Measurements from ENCODE around the gene TGM2.

Gene TGM2

DNA sequence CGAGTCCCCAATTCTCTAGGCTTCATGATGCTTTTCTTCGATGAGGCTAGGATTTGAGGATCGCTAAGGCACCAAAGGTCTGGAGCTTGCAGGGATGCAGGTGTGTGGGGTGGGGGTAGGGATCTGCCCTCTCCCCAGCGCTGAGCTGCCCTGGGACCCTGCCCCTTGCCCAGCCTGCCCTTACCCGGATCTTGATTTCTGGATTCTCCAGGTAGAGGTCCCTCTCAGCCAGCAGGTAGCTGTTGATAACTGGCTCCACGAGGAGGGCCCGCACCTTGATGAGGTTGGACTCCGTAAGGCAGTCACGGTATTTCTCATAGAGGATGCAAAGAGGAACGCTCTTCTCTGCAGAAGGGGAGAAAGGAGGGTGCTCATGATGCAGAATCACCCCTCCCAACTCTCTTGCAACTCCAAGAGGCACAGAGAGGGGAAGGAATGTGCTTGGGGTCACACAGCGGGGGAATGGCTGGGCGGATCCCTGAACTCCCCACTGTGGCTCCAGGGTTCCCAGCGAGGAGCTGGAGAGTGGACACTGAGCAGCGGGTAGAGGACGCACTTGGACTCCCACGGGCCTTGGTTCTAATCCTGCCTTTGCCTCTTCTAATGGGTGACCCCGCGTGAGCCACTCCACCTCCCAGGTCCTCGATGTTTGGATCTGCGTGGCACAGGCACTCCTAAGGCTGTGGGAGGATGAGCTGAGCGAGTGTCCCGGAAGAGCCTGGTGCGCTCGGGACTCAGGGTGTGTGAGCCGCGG, 32.7 kb downstream of the TGM2 start:
- DNase-seq (ENCODE audit: low read depth) = no peak

DNA sequence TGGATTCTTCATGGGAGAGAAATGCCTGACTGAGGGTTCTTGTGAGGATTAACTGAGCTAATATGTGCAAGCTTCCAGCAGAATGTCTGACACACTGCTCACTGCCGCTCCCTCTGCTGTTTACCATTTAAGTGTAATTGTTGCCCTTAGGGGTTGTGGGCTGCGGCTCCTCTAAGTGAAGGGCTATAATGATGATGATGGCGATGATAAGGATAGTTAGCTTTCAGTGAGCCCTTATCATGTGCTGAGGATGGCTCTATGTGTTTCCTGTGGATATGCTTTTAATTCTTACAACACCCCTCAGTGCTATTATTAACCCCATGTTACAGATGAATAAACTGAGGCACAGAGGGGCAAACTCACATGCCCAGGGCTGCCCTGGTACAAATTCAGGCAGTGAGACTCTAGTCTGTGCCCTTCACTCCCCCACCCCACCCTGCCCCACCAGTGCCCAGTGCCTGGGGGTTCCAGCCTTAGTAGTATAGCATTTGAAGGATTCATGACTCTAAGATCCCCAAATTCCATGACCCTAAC, 33.4 kb downstream of the TGM2 start:
- no peak for DNase-seq (ENCODE audit: low read depth)

GRCh38 chr20:38130687-38131587, 34.1 kb downstream of the TGM2 start:
- no peak for DNase-seq (ENCODE audit: low read depth)

DNA sequence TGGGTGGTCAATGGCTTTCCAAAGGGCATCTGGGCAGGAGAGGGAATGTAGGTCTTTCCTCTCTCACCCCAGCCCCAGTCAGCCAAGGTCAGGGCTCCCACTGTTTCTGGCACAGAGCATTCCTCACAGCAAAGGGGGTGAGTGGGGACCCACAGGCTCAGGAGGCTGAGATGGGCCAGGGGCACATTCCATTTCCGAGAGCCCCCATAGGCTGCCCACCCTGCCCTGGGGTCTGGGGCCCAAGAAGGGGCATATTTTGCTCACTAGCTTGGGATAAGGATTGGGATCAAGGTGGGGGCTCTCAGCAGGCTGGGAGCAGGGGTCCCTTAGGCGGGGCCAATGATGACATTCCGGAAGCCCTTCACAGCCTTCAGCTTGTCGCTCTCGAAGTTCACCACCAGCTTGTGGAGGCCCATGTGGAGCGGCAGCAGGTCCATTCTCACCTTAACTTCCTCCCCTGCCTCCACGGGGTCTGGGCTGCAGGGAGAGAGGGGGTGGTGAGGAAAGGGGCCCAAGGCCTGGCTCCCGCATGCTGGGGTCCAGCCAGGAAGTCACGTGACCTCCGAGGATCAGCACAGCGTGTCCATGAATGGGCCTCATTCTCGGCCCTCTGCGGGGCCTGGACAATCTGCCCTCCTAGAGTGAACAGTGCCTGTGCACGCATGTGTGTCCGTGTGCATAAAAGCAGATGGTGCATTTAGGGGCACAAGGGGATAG, 35.0 kb downstream of the TGM2 start:
- DNase-seq (ENCODE audit: low read depth) = no peak

GRCh38 chr20:38129248-38129865, 35.7 kb downstream of the TGM2 start:
- DNase-seq (ENCODE audit: low read depth) = no peak

GRCh38 chr20:38128691-38129090, 36.4 kb downstream of the TGM2 start:
- DNase-seq (ENCODE audit: low read depth) = no peak

- DNase-seq (ENCODE audit: low read depth) = no peak
These were observed 37.0 kb downstream of the TGM2 start for GRCh38 chr20:38127920-38128528.

DNA sequence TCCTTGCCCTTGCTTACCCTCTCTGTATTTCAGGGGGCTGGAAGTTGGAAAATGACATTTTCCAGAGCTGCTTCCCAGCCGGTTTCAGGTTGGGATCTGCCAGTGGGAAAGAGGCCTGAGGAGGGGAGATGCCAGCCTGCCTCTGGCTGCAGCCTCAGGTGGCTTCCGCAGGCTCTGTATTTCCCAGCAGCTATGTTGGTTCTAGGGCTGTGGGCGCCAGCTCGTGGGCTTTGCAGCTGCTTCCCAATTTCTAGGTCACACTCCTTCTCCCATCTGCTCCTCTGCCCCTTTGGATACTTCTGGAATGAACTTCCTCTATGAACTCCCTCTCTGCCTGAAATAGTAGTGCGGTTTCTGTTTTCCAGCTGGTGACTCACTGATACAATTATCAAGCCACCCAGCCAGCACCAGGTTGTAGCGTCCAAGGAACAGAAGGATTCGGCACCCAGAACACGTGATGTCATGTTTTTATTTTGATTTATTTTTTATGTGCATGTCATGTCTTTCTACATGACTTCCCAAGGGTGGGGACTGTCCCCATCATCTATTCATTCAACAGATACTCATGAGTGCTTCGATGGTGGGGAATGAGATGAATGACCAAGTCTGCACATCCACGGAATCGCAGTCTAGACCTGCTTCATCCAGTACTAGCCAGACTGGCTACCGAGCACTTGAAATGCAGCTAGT, 38.0 kb downstream of the TGM2 start:
- DNase-seq (ENCODE audit: low read depth) = peak; percentile 27

DNA sequence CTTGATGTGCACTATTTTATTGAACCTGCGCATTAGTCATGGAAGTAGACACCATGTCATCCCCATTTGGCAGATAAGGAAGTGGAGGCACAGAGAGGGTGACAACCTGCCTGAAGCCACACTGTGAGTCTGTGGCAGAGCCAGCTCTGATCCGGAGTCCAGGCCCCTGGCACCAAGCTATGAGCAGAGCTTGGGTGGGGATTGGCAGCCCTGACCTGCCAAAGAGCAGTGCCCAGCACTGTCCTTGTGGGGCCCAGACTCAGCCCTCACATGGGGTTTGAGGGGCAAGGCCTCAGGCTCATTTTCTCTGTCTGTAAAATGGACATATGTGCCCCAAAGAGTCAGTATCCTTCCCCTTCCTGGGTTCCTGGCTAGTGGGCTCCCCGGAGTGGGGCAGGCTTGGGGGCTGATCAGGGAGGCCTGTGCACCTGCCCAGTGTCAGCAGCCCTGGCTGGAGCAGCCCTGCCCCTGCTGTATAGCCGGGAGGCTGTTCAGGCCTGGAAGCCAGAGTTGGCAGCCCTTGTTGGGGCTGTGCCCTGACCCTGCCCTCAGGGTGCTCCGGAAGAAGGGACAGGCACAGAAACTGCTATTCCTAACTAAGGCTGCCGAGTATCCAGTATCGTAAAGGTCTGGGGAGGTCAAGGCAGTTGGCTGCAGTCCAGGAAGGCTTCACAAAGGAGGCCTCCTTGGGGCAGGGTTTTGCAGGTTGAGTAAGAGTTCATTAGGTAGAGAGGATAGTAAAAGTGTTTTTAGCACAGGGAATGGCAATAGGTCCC, 38.7 kb downstream of the TGM2 start:
- no peak for DNase-seq (ENCODE audit: low read depth)

DNA sequence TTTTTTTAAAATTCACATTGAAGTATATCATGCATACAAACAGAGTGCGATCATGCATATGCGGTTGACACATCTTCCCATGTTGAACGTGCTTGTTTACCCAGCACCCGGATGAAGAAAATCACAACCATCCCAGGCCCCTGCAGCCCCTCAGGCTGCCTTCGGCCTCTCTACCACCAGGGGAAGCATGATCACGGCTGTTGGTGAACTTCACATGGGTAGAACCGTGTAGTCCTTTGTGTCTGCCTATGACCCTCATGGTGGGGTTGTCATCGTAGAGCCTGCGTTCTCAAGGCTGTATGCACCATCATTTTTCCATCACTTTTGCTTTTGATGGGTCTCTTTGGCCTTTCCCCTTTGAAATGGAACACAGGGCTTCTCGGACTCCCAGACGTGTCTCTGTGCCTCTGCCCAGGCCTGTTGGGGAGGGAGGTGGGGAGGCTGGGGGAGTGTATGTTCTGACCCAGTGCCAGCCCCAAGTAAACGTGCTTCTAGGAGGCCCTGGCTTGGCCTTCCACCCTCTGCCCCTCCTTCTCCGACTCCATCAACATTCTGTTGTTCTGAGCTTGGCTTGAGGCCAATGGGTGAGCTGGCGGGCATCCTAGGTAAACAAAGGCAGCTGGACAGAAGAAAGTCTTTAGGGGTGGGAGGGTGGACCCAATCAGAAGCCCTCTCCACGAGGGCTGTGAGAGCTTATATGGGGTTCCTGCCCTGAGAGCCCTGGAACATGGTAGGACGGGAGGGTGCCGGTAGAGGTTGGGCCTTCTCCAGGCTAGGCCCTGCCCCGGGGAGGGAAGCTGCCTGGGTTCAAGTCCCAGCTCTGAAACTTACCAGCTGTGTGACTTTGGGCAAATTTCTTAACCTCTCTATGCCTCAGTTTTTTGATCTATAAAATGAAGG, 39.7 kb downstream of the TGM2 start:
- DNase-seq (ENCODE audit: low read depth) = no peak

DNA sequence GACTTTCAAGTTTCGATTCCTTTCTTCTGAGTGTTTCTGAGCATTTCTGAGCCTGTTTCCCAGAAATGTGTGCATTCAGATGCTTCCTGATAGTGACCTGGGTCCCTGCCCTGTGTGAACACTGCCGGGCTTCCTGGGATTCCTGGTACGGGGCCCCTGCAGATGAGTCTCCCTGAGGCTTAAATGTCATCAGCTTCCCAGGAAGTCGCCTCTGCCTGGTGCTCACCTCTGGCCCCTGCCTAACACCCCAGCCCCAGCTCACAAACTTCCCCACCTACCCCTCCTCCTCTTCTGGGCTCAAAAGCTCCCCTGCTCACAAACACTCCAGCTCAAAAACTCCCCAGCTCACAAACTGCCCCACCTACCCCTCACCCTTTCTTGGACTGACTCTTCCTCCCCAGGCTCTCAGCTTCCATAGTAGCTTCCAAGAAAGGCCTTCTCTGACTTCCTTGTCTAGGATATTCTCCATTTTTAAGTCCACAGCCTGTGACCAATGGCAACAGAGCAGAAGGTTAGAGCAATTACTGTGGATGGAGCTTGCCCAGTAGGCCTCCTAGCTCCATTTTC, 42.0 kb downstream of the TGM2 start:
- peak; percentile 29 for DNase-seq (ENCODE audit: low read depth)

GRCh38 chr20:38121741-38122140, 43.3 kb downstream of the TGM2 start:
- DNase-seq (ENCODE audit: low read depth) = no peak

- DNase-seq (ENCODE audit: low read depth) = no peak
These were observed 44.5 kb downstream of the TGM2 start for GRCh38 chr20:38120625-38120988.

DNA sequence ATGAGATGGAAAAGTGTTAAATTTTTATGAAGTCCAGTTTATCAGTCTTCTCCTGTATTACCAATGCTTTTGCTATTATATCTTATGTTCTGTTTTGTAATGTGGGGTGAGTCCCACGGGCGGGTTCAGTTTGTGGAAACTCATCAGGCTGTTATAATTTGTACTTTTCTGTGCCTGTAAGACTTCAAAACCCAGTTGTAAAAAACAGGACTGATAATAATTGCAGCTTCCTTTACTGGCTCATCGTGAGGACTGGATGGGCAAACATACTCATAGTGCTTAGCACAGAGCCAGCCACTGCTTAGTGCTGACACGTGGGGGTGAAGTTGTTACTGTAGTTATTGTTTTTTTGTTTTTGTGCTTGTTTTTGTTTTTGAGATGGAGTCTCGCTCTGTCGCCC, 45.6 kb downstream of the TGM2 start:
- no peak for DNase-seq (ENCODE audit: low read depth)

DNA sequence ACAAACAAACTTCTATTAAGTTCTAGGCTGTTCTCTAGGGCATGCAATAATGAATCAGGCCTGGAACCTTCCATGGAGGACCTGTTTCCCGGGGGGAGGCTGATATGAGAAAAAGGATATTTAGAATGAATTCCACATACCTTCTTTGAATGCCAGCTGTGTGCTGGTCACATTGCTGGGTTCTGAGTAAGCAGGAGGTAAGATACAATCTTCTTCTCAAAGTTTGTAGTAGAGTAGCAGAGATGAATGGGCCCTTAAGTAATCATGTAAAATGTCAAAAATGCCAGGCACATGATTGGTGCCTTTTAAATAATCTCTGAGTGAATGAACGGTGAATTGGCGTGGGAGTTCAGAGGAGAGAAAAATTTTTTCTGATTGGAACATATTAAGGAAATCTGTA, 47.4 kb downstream of the TGM2 start:
- DNase-seq (ENCODE audit: low read depth) = no peak

- no peak for DNase-seq (ENCODE audit: low read depth)
These were observed 47.9 kb downstream of the TGM2 start for GRCh38 chr20:38117205-38117604.

- no peak for DNase-seq (ENCODE audit: low read depth)
These were observed 48.5 kb downstream of the TGM2 start for GRCh38 chr20:38116409-38117165.

- no peak for DNase-seq (ENCODE audit: low read depth)
These were observed 49.2 kb downstream of the TGM2 start for GRCh38 chr20:38115896-38116295.

All from fibroblast of gingiva (primary cell).